Endodermal cell (in vitro differentiated cells): ENCODE data around the gene BMP8B. TPM values are rescaled to one million over a fixed set of nuclear protein-coding genes. Genes with fewer than 3 reads are reported as not detected.
"Not testable (repeated sequence)": the region's sequence is repeated elsewhere in the genome, so short reads cannot be mapped to it uniquely, and the experiment has no call there.

Source experiments
- DNase-seq: peaks from one replicate; pipeline ENCODE4 v3.0.0-alpha.2; 2017
- H3K27ac ChIP-seq: 2 replicates; pipeline ENCODE4 v1.5.1; 2013; ENCODE audit warnings: mild to moderate bottlenecking, low read depth, low read length, moderate library complexity
- H3K27me3 ChIP-seq: 2 replicates; pipeline ENCODE4 v1.6.1; 2013; ENCODE audit warnings: mild to moderate bottlenecking, low read length, moderate library complexity; ENCODE audit not compliant: insufficient read depth, control insufficient read depth, poor library complexity, severe bottlenecking
- H3K36me3 ChIP-seq: 2 replicates; pipeline ENCODE4 v1.7.0; 2013; ENCODE audit warnings: mild to moderate bottlenecking, low read length, moderate library complexity; ENCODE audit not compliant: control insufficient read depth, insufficient read depth
- H3K4me1 ChIP-seq: one replicate; pipeline ENCODE4 v1.7.0; 2013; ENCODE audit warnings: low read length; ENCODE audit not compliant: control insufficient read depth, insufficient read depth
- H3K4me3 ChIP-seq: 2 replicates; pipeline ENCODE4 v1.5.1; 2013; ENCODE audit warnings: mild to moderate bottlenecking, low read length, moderate library complexity
- H3K9ac ChIP-seq: 2 replicates; pipeline ENCODE4 v1.6.1; 2013; ENCODE audit warnings: mild to moderate bottlenecking, low read length, moderate library complexity; ENCODE audit not compliant: poor library complexity, severe bottlenecking; ENCODE audit errors: extremely low read depth
- H3K9me3 ChIP-seq: 2 replicates; pipeline ENCODE4 v1.6.1; 2013; ENCODE audit warnings: mild to moderate bottlenecking, low read length, moderate library complexity; ENCODE audit not compliant: control insufficient read depth
- H3K27ac Mint-ChIP-seq: 2 replicates; pipeline ENCODE4 v1.8.0; 2020; ENCODE audit warnings: mixed read lengths
- H3K27me3 Mint-ChIP-seq: 2 replicates; pipeline ENCODE4 v1.8.0; 2021; ENCODE audit warnings: mild to moderate bottlenecking, mixed read lengths; ENCODE audit not compliant: insufficient read depth
- H3K36me3 Mint-ChIP-seq: 2 replicates; pipeline ENCODE4 v1.8.0; 2020; ENCODE audit warnings: low read depth, mixed read lengths
- H3K4me1 Mint-ChIP-seq: 2 replicates; pipeline ENCODE4 v1.8.0; 2020; ENCODE audit warnings: mixed read lengths
- H3K4me3 Mint-ChIP-seq: 2 replicates; pipeline ENCODE4 v1.8.0; 2020; ENCODE audit warnings: mild to moderate bottlenecking, moderate library complexity, mixed read lengths
- H3K9me3 Mint-ChIP-seq: 2 replicates; pipeline ENCODE4 v1.8.0; 2020; ENCODE audit warnings: mild to moderate bottlenecking, mixed read lengths
- WGBS, 2 experiments: methylation state at CpG; one replicate each; pipeline versions ENCODE4 v1.1.5 to v1.1.7; 2013; ENCODE audit warnings: missing lambda C conversion rate in 2 of 2, mixed read lengths in 1 of 2; ENCODE audit not compliant: insufficient coverage in 1 of 2, insufficient read length in 1 of 2; 5-methylcytosine and 5-hydroxymethylcytosine counted together
- total RNA-seq, 2 donors: library from RNA; stranded (reverse); fragmentation: NEBNext Ultra II Directional in 1 of 2; extraction: Animal tissue kit (Norgen Biotek cat#: 25700) in 1 of 2; gene quantifications; 2 replicates in 1 of 2; 3 replicates in 1 of 2; pipeline ENCODE4 v1.2.1, GENCODE V29; 2021
- TF ChIP-seq, protein P1 (sequence below): fragments of 200-600 bp; sonication (generic); conservative IDR thresholded peaks from 2 replicates; pipeline ENCODE4 v1.5.0; 2021; ENCODE audit warnings: antibody characterized with exemption, mild to moderate bottlenecking

Gene BMP8B
- total RNA-seq, 2 donors from 2014 or later: 0.13 to 0.29 TPM

- H3K4me3 ChIP-seq, H3K9me3 ChIP-seq, H3K36me3 Mint-ChIP-seq, H3K9ac ChIP-seq, H3K27ac Mint-ChIP-seq, H3K27ac ChIP-seq, H3K4me1 Mint-ChIP-seq, H3K27me3 ChIP-seq, H3K9me3 Mint-ChIP-seq, H3K4me3 Mint-ChIP-seq, H3K36me3 ChIP-seq, H3K4me1 ChIP-seq: not testable (repeated sequence)
- WGBS, 2 experiments: 88 to 91% methylated on average over 14 to 16 of the region's 24 CpGs
- peaks cover 41% of the 10 kb centered on the region for H3K27me3 Mint-ChIP-seq
- TF ChIP-seq, protein P1, sequence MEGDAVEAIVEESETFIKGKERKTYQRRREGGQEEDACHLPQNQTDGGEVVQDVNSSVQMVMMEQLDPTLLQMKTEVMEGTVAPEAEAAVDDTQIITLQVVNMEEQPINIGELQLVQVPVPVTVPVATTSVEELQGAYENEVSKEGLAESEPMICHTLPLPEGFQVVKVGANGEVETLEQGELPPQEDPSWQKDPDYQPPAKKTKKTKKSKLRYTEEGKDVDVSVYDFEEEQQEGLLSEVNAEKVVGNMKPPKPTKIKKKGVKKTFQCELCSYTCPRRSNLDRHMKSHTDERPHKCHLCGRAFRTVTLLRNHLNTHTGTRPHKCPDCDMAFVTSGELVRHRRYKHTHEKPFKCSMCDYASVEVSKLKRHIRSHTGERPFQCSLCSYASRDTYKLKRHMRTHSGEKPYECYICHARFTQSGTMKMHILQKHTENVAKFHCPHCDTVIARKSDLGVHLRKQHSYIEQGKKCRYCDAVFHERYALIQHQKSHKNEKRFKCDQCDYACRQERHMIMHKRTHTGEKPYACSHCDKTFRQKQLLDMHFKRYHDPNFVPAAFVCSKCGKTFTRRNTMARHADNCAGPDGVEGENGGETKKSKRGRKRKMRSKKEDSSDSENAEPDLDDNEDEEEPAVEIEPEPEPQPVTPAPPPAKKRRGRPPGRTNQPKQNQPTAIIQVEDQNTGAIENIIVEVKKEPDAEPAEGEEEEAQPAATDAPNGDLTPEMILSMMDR: peak; percentile 40
- peak; percentile 68 for DNase-seq
Observed at GRCh38 chr1:39817091-39817932, 28.6 kb upstream of the BMP8B start.

- no peak overlapping the region for H3K4me3 ChIP-seq
- no peaks in the 10 kb centered on the region for H3K4me1 ChIP-seq
- no peaks in the 10 kb centered on the region for H3K27me3 ChIP-seq
- WGBS, 2 experiments: 27 to 31% methylated on average over 9 to 11 of the region's 11 CpGs
- DNase-seq: peak; percentile 94
- Mint-ChIP-seq H3K4me3 (no peak overlapping the region), H3K27me3 (peaks cover 45% of the 10 kb centered on the region), H3K4me1 (no peaks in the 10 kb centered on the region), H3K36me3 (no peaks in the 10 kb centered on the region), H3K9me3 (no peaks in the 10 kb centered on the region), H3K27ac (no peak overlapping the region)
- TF ChIP-seq, protein P1: peak; percentile 85
- H3K36me3 ChIP-seq: no peaks in the 10 kb centered on the region
- no peak overlapping the region for H3K9ac ChIP-seq
- H3K27ac ChIP-seq: no peak overlapping the region
- no peaks in the 10 kb centered on the region for H3K9me3 ChIP-seq
Observed at GRCh38 chr1:39816415-39817090, 27.9 kb upstream of the BMP8B start.

DNA sequence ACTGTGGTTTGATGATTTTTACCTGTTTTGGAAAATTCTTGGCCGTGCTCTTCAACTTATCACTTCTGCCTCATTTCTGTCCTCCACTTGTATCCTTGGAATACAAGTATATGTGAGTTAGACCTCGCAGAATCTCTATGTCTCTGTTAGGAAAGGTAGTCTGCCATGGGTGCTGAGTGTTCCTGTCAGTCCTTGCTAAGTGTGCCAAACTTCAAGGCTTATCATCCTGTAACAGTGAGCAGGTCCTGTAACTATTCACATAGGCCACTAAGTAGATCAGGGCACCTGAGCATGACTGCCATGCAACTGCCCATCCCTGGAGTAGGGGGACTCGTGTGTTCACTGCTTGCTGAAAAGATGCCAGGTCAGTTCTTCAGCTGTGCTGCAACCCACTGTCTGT is 24.2 kb upstream of the BMP8B start:
- H3K36me3 Mint-ChIP-seq: no peaks in the 10 kb centered on the region
- Histone ChIP-seq H3K4me1 (no peaks in the 10 kb centered on the region), H3K27ac (no peak overlapping the region), H3K27me3 (no peaks in the 10 kb centered on the region), H3K9me3 (no peaks in the 10 kb centered on the region), H3K9ac (no peak overlapping the region), H3K36me3 (no peaks in the 10 kb centered on the region), H3K4me3 (no peak overlapping the region)
- H3K9me3 Mint-ChIP-seq: peaks cover 6% of the 10 kb centered on the region
- WGBS, 2 experiments: 93% methylated on average over 2 to 3 of the region's 3 CpGs
- no peaks in the 10 kb centered on the region for H3K4me1 Mint-ChIP-seq
- no peak for DNase-seq
- TF ChIP-seq, protein P1: no peak
- no peak overlapping the region for H3K27ac Mint-ChIP-seq
- peaks cover 44% of the 10 kb centered on the region for H3K27me3 Mint-ChIP-seq
- H3K4me3 Mint-ChIP-seq: no peak overlapping the region
